K562 (cell line): ENCODE results near the gene CHSY1. TPM values are rescaled to one million over a fixed set of nuclear protein-coding genes. Genes with fewer than 3 reads are reported as not detected.

Experiments used
- CEBPZ ChIP-seq: fragments of 150-350 bp; IDR thresholded peaks from 2 replicates; pipeline ENCODE4 v1.6.1; 2014; ENCODE audit warnings: low read depth, mild to moderate bottlenecking, low read length, borderline replicate concordance
- GABPA ChIP-seq: fragments of 200-800 bp; sonication (Bioruptor generic); conservative IDR thresholded peaks from 2 replicates; pipeline ENCODE4 v1.6.1; 2016; ENCODE audit warnings: low read depth, missing genetic modification characterization, missing compliant biosample characterization
- HDAC1 ChIP-seq, 2 experiments: fragments of 450-650 bp; IDR thresholded peaks; 2 replicates each; pipeline ENCODE4 v1.6.1; 2016 to 2017; ENCODE audit warnings: inconsistent platforms in 1 of 2, mild to moderate bottlenecking in 1 of 2, moderate library complexity in 1 of 2
- HDGF ChIP-seq: fragments of 450-650 bp; IDR thresholded peaks from 2 replicates; pipeline ENCODE4 v1.6.1; 2016
- HNRNPK ChIP-seq: fragments of 200-400 bp; formaldehyde crosslinking; IDR thresholded peaks from one replicate; pipeline ENCODE4 v1.6.1; 2018; ENCODE audit warnings: mild to moderate bottlenecking, low read depth, low read length; ENCODE audit not compliant: poor library complexity, severe bottlenecking
- KDM1A ChIP-seq, 2 experiments: fragments of 450-650 bp; IDR thresholded peaks; 2 replicates each; pipeline ENCODE4 v1.6.1; 2016; ENCODE audit warnings: mild to moderate bottlenecking in 2 of 2
- MBD2 ChIP-seq: sonication (generic); IDR thresholded peaks from 2 replicates; pipeline ENCODE4 v1.6.1; 2016; ENCODE audit warnings: low read depth, borderline replicate concordance
- MYBL2 ChIP-seq, 2 experiments: fragments of 450-650 bp in 1 of 2; sonication (generic) in 1 of 2; formaldehyde crosslinking in 1 of 2; IDR thresholded peaks; 2 replicates each; pipeline versions ENCODE4 v1.6.1 to v1.8.1; 2017 to 2022; ENCODE audit warnings: borderline replicate concordance in 1 of 2, inconsistent platforms in 1 of 2, low read depth in 1 of 2, mild to moderate bottlenecking in 1 of 2, missing genetic modification reagents in 1 of 2, moderate library complexity in 1 of 2
- NFIC ChIP-seq: fragments of 450-650 bp; IDR thresholded peaks from 2 replicates; pipeline ENCODE4 v1.6.1; 2017; ENCODE audit warnings: mild to moderate bottlenecking, inconsistent platforms
- SIN3A ChIP-seq, 2 experiments: fragments of 150-350 bp in 1 of 2; IDR thresholded peaks; 2 replicates each; pipeline ENCODE4 v1.6.1; 2011 to 2016; ENCODE audit warnings: borderline replicate concordance in 2 of 2, low read depth in 2 of 2, low read length in 2 of 2, mild to moderate bottlenecking in 2 of 2, moderate library complexity in 2 of 2; ENCODE audit not compliant: control insufficient read depth in 1 of 2
- SIRT6 ChIP-seq: IDR thresholded peaks from one replicate; pipeline ENCODE4 v1.6.1; 2012; ENCODE audit warnings: low read depth, mild to moderate bottlenecking, control low read depth, inconsistent platforms, low read length, moderate library complexity
- SREBF2 ChIP-seq: sonication (generic); formaldehyde crosslinking; IDR thresholded peaks from 2 replicates; pipeline ENCODE4 v1.4.0; 2020; ENCODE audit warnings: mild to moderate bottlenecking, missing genetic modification reagents
- STAT5A ChIP-seq: IDR thresholded peaks from 2 replicates; pipeline ENCODE4 v1.6.1; 2012; ENCODE audit warnings: low read length, inconsistent platforms, borderline replicate concordance
- TOE1 ChIP-seq, 2 experiments: fragments of 450-650 bp in 1 of 2; sonication (generic) in 1 of 2; formaldehyde crosslinking in 1 of 2; IDR thresholded peaks; 2 replicates each; pipeline versions ENCODE4 v1.7.1 to v1.8.0; 2016 to 2022; ENCODE audit warnings: borderline replicate concordance in 2 of 2, mild to moderate bottlenecking in 2 of 2, antibody characterized with exemption in 1 of 2, inconsistent platforms in 1 of 2, low read depth in 1 of 2, missing genetic modification reagents in 1 of 2, moderate library complexity in 1 of 2
- YY1 ChIP-seq, 3 experiments: IDR thresholded peaks; 2 replicates each; pipeline ENCODE4 v1.6.1; 2011; ENCODE audit warnings: low read length in 2 of 3, mild to moderate bottlenecking in 2 of 3, moderate library complexity in 2 of 3, borderline replicate concordance in 1 of 3, control low read depth in 1 of 3, low read depth in 1 of 3; ENCODE audit not compliant: insufficient read depth in 3 of 3, insufficient replicate concordance in 2 of 3, control insufficient read depth in 1 of 3, insufficient read length in 1 of 3; ENCODE audit errors: extremely low read depth in 1 of 3
- ZNF217 ChIP-seq: sonication (generic); formaldehyde crosslinking; IDR thresholded peaks from 2 replicates; pipeline ENCODE4 v1.8.0; 2022; ENCODE audit warnings: mild to moderate bottlenecking, missing genetic modification reagents
- ZNF41 ChIP-seq: fragments of 250-450 bp; sonication (Bioruptor Pico); conservative IDR thresholded peaks from 2 replicates; pipeline ENCODE4 v1.4.0; 2020; ENCODE audit warnings: mild to moderate bottlenecking
- polyA plus RNA-seq, 8 experiments: library from polyadenylated mRNA; depleted of rRNA in 4 of 8; stranded (reverse) in 5 of 8; unstranded in 3 of 8; fragments of >200 nt; fragmentation: Nextera tagmentation in 2 of 8; fragmentation: Illumina TruSeq in 1 of 8; extraction: Ambion mirVana in 2 of 8; extraction: Trizol in 1 of 8; gene quantifications; 2 replicates each; pipeline versions ENCODE4 v1.2.1 to v1.2.3, GENCODE V29; 2011 to 2014; ENCODE audit warnings: inconsistent platforms in 1 of 8, missing spikeins in 1 of 8
- total RNA-seq, 7 experiments: library from RNA; depleted of rRNA in 6 of 7; stranded (reverse); fragments of >200 nt in 6 of 7; fragmentation: Illumina TruSeq in 2 of 7; extraction: Trizol in 2 of 7; gene quantifications; 2 replicates each; pipeline versions ENCODE4 v1.2.1 to v1.2.3, GENCODE V29; 2011 to 2021; ENCODE audit warnings: low replicate concordance in 1 of 7

Gene CHSY1
- total and polyA plus RNA-seq, 9 of the 15 experiments (the other 6 are each of a cell fraction or from before 2014, with no cell fraction given), result 7.0 to 16.4 (median 13.4) TPM

GRCh38 chr15:101148166-101148880 is 103.5 kb downstream of the CHSY1 start (continued):
- TF ChIP-seq CEBPZ, result no peak
- TF ChIP-seq HDGF, result no peak
- no peak for TF ChIP-seq YY1 (IDR thresholded peaks at IDR 0.05; ENCODE audit: borderline replicate concordance in 1 of 3, control insufficient read depth in 1 of 3, extremely low read depth in 1 of 3, insufficient read depth in 3 of 3, insufficient read length in 1 of 3, insufficient replicate concordance in 2 of 3, low read depth in 1 of 3, low read length in 2 of 3)
- no peak for TF ChIP-seq SIRT6
- no peak for TF ChIP-seq SREBF2 (CRISPR knock-in tag)
- TF ChIP-seq HNRNPK, result no peak
- TF ChIP-seq NFIC, result peak; percentile 75
- TF ChIP-seq ZNF217 (CRISPR knock-in tag), result no peak
- no peak for TF ChIP-seq SIN3A (IDR thresholded peaks at IDR 0.05; ENCODE audit: borderline replicate concordance in 2 of 2, control insufficient read depth in 1 of 2, low read depth in 2 of 2, low read length in 2 of 2)
- no peak for TF ChIP-seq MBD2
- TF ChIP-seq KDM1A (IDR thresholded peaks at IDR 0.05), result peak; percentile 70 to 79; a peak in 3 of 4 replicates
- no peak for TF ChIP-seq HDAC1 (IDR thresholded peaks at IDR 0.05)
- TF ChIP-seq MYBL2 (IDR thresholded peaks at IDR 0.05; ENCODE audit: low read depth), result no peak
- TF ChIP-seq MYBL2 (CRISPR knock-in tag; IDR thresholded peaks at IDR 0.05; ENCODE audit: borderline replicate concordance), result no peak
- TF ChIP-seq ZNF41 (CRISPR knock-in tag), result no peak
- TF ChIP-seq STAT5A, result no peak
- peak; percentile 11; the same call in 1 of the 2 replicates for TF ChIP-seq GABPA (tag)
- TF ChIP-seq TOE1 (IDR thresholded peaks at IDR 0.05; ENCODE audit: borderline replicate concordance), result no peak
- TF ChIP-seq TOE1 (CRISPR knock-in tag; IDR thresholded peaks at IDR 0.05; ENCODE audit: borderline replicate concordance, low read depth), result no peak
